HG02759 (cell line): ENCODE results near the gene ESR2.
"Not testable (repeated sequence)": the region's sequence is repeated elsewhere in the genome, so short reads cannot be mapped to it uniquely, and the experiment has no call there.

Experiments
- ATAC-seq: cut with Tn5 transposase; IDR thresholded peaks from one replicate; pipeline ENCODE4 v1.9.1; 2021; ENCODE audit warnings: mild to moderate bottlenecking, moderate library complexity; ENCODE audit not compliant: unreplicated experiment

Gene ESR2

DNA sequence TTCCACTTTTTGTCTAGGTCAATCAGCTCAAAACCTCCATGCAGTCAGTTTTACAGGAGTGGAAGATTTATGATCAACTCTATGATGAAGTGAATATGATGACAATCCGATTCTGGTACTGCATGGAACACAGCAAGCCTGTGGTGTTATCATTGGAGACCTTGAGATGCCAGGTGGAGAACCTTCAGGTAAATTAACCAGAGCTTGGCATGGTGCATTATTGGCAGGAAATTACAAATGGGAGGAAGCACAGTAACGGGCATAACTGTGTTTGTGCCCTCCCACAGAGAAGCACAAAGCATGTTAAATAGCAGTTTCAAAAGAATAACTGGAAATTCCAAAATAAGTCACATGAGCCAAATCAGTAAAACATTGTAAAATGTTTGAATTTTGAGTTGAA, 135.6 kb downstream of the ESR2 start:
- ATAC-seq = no peak

DNA sequence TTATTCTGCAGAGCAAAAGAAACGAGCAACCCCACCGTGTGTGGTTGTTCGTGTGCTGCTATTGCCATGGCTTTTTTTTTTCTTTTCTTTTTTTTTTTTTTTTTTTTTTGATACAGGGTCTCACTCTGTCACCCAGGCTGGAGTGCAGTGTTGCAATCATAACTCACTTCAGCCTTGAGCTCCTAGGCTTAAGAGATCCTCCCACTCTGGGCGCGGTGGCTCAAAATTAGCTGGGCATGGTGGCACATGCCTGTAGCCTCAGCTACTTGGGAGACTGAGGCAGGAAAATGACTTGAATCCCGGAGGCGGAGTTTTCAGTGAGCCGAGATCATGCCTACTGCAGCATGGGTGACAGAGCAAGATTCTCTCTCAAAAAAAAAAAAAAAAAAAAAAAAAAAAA, 144.2 kb downstream of the ESR2 start:
- no peak for ATAC-seq

DNA sequence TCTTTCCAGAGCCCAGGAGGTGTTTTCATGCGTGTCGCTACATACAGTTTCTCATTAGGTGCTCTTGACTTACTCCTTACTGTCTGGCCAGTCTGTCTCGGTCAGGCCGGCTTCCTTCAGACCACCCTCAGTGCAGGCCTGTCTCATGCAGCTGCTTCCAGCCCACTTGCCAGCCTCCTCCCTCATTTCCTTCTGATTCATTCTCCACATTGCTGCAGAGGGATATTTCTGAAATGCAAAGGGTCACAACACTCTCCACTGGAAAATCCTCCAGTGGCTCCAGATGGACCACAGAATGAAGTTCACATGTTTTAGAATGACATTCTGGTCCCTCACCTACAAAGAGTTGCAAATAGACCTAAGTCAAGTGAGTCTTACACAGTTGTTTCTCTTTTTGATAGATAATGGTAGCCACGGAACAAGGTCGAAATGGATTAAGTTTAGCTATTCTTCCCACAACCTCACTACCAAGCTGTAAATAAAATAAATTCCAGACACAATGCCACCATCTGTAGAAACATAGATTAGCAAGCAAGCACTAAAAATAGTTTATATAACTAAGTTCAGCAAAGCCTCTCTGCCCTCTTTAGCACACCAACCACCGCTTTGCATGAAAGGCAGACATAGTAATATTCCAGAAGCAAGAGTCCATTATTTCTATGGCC, 146.9 kb downstream of the ESR2 start:
- no peak for ATAC-seq

DNA sequence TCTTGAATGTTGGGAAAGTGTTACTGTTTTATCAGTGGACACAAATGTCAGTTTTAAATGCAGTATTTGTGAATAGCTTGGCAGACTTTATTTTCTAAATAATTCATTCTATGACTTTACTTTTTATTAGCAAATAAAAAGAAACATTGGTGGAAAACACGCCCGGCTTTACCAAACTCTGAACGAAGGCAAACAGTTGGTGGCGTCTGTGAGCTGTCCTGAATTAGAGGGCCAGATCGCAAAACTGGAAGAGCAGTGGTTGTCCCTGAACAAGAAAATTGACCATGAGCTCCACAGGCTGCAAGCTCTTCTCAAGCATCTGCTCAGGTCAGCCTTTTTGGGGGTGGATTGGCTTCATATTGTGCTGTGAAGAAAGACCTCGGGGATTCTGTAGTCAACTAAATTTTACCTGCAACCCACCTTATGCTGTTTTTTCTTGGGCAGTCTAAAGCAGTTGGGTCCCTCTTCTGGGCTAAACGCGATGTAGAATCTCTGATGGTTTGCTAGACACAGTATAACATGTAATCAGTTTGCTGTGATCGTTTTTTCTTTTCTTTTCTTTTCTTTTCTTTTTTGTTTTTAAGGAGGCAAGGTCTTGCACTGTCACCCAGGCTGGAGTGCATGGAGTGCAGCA, 156.4 kb downstream of the ESR2 start:
- ATAC-seq = no peak

DNA sequence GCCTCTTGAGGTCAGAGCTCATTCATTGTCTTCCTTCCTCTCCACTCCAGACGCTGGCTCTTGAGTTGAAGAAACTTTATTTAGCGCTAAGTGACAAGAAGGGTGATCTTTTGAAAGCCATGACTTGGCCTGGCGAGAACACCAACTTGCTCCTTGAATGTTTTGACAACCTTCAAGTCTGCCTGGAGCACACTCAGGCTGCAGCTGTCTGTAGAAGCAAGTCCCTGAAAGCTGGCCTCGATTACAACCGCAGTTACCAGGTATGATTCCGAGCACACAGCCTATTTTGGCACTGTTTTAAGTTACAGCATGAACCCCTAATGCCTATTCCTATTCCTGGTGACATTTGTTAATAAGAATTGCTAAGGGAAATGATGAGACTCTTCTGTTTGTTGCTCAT, 167.6 kb downstream of the ESR2 start:
- ATAC-seq = no peak

DNA sequence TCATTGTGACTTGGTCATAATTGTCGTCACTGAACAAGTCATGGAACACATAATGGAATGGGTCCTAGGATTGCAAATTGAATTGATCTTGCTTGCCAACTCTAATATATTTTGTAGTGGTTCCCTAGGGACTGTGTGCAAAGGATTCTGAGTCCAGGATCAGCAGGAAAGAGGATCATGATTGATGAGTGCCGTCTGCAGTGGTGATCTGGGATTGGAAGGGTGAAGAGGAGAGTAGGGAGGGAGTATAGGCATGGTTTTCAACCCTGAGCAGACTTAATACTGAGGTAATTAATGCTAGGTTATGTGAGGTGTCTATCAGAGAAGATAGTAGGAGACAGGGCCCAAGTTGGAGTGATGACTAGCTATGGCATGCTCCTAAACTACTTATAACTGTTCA, 168.9 kb downstream of the ESR2 start:
- ATAC-seq = no peak

DNA sequence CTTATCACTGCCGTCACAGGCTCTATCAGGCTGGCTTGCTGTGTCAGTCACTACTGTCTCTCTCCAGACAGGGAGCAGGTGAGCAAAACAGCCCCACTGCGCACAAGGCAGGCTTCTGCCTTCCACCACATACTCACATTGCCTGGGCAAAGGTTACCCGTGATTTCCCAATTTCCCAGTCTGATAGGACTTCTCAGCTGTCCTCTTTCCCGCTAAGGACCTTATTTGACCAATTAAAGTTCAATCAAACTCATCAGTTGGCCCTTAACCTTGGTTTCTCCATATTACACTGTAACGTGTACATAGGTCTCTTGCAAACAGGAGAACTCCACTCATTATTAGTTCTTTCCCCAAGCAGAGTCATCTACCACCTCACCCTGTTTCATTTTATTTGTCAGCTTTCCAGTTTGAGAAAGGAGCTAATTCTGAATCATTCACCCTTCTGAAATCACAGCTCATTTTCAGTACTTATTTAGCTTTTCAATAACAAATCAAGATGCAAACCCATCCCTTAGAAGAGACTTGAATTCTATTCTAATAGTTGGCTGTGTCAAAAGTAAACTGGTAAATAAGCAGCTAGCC, 170.8 kb downstream of the ESR2 start:
- no peak for ATAC-seq

DNA sequence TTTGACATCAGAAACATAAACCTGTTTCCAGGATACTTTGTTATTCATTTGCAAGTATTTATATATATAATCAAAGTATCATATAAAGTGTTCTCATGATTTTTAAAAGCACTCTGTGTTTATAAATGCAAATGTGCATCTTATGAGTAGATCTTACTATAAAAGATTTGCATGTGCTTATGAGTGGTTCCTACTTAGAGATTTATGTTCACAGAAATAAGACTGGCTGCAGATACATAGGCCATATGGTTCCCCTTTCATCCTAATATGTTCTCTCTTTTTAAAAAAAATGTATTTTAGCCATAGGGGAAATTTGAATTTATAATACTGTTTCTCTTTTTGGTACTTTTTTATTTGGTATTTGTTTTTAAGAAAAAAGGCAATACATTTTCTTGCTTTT, 174.2 kb downstream of the ESR2 start:
- no peak for ATAC-seq

DNA sequence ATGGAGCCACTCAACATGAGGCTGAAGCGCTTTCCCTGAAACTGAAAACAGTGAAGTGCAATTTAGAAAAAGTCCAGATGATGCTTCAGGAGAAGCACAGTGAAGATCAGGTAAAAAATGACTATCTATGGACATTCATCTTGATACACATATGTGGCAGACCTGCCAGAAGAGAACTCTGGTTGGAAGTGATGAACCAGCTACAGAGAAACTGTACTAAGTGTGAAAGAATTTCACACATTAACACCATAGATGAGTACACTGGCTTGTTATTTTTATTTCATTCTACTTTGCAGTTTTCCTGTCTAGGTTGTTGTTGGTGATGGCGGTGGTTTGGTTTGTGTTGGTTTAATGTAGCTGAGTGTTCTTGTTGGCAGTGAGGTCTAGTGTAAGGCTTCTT, 174.7 kb downstream of the ESR2 start:
- no peak for ATAC-seq

DNA sequence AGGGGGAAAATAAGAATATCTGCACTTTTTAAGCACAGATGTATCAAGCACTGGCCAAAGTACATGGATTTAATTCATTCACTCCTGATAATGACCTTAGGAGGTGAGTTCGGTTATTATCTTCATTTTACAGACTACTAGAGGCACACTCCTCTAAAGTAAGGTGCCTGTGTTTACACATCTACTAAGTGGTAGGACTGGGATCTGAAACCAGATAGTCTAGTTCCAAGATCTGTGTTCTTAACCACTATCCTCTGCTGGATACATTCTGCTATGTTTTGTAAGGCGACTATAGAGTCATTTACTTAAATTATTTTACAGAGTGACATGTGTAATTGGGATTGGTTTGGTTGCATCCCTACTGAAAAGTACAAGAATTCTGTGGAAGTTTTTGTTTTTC, 175.3 kb downstream of the ESR2 start:
- no peak for ATAC-seq

DNA sequence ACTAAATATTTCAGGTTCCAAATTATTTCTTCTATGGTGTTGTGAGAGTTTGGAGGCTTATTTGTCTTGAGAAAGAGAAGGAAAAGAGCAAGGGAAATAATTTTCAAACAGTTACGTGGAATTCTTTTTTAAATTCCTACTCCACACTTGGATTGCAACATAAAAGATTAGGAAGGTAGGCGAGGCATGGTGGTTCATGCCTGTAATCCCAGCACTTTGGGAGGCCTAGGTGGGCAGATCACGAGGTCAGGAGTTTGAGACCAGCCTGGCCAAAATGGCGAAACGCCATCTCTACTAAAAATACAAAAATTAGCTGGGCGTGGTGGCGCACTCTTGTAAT, 175.8 kb downstream of the ESR2 start:
- ATAC-seq = not testable (repeated sequence)

DNA sequence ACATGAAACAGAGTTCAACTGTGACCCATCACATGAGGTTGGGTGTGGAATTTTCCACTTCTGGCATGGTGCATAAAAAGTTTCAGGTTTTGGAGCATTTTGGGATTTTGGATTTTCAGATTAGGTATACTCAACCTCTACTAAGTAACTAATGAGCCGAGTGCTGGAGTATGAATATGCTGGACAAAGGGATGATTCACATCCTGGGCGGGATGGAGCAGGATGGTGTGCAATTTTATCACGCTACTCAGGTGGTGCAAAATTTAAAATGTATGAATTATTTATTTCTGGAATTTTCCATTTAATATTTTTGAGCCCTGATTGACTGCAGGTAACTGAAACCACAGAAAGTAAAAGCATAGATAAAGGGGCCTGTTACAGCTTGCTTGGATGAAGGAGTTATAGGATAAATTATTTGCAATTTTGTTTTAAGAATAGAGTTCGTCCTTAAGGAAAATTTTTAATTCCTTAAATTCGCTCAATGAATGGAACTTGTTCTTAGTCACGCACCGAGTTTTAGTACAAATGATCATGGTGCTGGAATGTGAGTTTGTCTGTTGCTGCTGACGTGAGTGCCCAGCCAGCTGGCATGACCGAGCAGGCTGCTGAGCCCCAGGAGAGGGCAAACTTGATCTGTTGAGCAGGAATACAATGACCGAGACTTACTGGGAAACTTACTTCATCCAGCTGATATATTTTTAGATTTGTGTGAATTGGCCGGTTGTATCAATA, 176.3 kb downstream of the ESR2 start:
- ATAC-seq = no peak

DNA sequence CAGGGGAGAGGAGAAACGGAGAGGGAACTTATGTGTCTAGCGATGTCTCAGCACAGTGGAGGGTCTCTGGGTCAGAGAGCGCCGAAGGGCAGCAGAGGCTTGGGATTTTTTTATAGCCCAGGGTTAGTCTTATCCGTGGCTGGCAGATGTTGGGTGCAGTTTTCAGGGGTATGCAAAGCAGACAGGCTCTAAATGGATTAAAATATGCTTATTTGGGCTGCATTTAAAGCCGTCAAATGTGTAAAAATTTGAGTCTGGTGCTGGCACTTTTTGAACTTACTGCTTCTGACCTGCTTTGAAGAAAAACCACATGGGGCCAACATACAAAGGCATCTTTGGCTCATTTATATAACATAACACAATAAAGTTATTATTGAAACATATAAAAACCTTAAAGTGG, 178.8 kb downstream of the ESR2 start:
- ATAC-seq = no peak

DNA sequence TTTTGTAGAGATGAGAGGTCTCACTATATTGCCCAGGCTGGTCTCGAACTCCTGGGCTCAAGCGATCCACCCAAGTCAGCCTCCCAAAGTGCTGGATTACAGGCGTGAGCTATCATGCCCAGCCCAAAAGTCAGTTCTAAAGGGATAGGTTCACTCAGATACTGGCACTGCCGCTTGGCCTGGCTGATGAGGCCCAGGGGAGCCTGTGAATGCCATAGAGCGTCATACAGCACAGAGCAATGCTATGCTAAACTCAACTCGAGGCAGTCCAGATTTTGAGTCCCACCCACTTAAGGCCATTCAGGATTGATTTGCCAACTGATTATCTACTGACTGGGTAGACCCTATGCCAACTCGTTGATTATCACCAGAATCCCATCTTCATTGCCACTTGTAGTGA, 179.4 kb downstream of the ESR2 start:
- ATAC-seq = no peak

DNA sequence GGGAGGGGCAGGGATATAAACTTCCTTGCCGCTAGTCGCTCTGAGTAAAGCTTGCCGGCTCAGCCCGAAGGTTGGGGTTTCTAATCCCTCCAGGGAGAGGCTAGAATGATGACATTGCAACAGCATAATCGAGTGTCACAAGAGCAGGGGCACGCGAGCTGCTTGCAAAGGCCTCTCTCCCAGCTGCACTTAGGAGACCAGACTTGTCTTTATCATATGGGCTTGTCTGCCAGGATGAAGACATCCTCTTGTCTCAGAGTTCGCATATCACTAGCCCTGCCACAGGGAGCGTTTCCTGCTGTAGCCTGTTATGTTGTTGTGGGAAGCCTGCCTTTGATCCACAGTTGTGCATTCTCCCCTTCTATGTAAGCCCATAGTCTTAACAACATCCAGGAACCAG, 180.0 kb downstream of the ESR2 start:
- ATAC-seq = no peak

DNA sequence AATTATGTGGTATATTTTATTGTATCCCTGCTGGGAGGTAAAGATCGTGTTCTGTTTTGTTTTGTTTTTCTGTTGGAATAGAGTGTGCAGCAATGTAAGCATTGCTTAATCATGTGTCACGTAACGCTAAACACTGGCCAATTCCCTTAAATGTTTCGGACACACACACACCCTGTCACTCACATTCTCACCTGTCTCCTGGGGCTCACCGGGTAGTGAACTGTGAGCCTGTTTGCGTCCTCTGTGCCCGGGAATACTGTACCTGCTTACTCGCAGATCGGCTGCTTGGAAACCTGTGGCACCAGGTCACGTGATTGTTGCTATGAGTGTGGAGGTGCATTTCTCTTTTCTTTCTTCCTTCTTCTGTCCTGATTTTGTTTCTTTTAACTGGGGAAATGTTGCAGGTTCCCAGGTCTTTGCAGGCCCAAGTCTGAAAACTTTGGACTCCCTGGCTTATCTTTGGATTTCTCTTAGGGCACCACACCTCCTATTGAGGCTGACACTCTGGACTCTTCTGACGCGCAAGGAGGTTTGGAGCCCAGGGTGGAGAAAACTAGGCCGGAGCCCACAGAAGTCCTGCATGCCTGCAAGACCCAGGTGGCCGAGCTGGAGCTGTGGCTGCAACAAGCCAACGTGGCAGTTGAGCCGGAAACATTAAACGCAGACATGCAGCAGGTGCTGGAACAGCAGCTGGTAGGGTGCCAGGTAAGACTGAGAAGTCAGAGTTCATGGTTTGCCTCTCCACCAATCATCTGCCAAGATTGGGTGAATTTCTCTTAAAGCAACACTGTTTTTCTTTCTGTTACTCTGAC, 181.1 kb downstream of the ESR2 start:
- ATAC-seq = no peak

DNA sequence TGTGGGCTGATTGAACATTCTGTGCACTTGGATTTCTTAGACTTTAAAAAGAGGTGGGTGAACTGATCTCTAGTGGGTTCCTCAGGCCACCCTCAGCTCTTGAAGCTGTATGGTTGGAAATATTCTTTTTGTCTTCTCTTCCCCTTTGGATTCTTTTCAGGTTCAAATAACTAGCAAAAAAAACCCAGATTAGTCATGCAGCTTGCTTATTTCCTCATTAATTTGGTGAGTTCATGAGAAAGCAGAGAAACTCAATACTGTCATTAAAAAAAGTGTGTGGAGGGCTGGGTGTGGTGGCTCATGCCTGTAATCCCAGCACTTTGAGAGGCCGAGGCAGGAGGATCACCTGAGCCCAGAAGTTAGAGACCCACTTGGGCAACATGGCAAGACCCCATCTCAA, 183.4 kb downstream of the ESR2 start:
- ATAC-seq = no peak

DNA sequence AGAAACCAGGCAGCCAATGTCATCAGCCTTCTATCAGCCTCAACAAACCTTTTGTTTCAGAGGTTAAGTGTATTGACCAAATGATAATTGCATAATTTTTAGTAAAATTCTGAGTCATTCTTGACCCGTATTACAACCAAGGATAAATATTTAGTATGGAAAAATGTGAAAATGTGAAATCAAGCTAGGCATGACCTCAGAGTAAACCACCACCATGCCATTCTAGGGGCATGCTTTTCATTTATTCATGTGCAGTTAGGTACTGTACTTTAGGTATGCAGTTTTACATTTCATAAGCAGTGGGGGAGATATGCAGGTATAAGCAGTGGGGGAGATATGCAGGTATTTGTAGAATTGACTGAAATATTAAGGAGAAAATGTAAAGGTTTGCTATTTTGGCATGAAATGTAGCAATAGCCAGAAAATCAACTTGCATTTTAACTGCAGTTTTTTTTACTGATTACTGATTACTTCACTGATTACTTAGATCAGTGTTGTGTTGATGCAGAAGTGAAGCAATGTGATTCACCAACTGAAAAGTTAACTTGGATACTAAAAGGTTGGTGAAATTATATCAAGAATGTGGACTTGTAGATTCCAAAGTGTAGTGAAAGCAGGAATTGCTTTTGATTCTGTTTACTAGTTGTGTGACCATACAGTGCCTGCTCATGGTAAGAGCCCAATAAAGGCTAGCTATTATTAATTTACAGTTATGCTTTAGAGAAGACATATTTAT, 184.2 kb downstream of the ESR2 start:
- no peak for ATAC-seq

DNA sequence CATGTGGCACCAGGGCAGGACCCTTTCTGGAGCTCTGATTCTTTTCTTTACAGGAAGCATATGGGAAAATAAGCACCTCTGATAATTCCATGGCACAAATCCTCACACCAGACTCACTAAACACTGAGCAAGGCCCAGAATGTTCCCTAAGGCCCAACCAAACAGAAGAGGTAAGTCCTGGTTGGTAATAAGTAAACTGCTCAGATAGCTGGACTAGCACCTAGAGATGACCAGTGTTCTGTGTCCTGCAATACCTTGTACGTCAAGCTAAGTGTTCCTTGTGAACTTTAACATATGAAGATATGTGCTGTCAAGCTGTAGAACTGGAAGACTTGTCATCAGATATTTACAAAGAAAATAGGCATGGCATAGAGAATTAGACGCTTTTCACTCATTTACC, 186.7 kb downstream of the ESR2 start:
- no peak for ATAC-seq

DNA sequence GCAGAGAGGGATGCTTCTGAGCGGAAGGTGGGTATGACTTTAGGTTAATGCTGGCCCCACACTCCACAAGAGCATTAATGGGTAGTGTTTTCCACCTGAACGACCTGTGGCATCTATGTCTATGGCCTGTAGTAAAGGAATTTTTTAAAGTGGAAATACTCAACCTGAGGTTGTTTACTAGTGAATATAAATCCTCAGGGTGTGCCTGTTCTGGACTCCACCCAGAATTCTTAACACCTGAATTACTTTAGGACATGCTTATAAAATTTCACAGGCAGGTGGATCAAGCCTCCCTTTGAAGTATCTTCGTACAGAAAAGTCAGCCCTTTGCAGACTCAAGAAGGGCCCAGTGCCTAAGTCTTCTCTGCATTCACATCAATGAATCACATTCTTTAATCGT, 196.1 kb downstream of the ESR2 start:
- ATAC-seq = no peak

DNA sequence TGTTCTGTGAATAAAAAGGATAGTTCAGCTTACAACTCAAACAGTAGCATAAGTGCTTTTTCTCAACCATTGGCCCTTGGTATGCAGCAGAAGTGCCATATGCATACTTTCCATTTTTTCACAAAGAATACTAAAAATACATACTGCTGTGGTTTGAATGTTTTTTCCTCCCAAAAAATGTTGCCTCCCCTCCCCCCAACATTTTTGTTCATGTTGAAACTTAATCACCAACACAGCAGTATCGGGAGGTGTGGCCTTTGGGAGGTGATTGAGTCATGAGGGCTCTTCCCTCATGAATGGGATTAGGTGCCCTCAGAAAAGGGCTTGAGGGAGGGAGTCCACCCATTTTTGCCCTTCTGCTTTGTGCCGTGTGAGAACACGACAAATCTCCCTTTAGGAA, 198.6 kb downstream of the ESR2 start:
- ATAC-seq = no peak
